Fibroblast of lung (primary cell): ENCODE measurements around the gene TPH2. TPM values are rescaled to one million over a fixed set of nuclear protein-coding genes. Genes with fewer than 3 reads are reported as not detected.

Experiments
- DNase-seq, 2 donors: peaks; one replicate each; pipeline versions ENCODE4 v3.0.0 to v3.0.0-alpha.2; 2010; ENCODE audit warnings: low read depth in 2 of 2
- H2AFZ ChIP-seq: 2 replicates; pipeline ENCODE4 v1.5.1; 2012; ENCODE audit warnings: low read length, control low read depth, inconsistent platforms
- H3K27ac ChIP-seq: 2 replicates; pipeline ENCODE4 v1.5.1; 2011; ENCODE audit warnings: low read length, control low read depth; ENCODE audit not compliant: insufficient read depth
- H3K27me3 ChIP-seq: 2 replicates; pipeline ENCODE4 v1.5.1; 2011; ENCODE audit warnings: mild to moderate bottlenecking, low read length; ENCODE audit not compliant: control insufficient read depth, insufficient read depth
- H3K36me3 ChIP-seq: 2 replicates; pipeline ENCODE4 v1.5.1; 2011; ENCODE audit warnings: low read length; ENCODE audit not compliant: control insufficient read depth, insufficient read depth
- H3K4me1 ChIP-seq: 2 replicates; pipeline ENCODE4 v1.5.1; 2011; ENCODE audit warnings: low read length; ENCODE audit not compliant: control insufficient read depth, insufficient read depth; ENCODE audit errors: extremely low read depth
- H3K4me2 ChIP-seq: 2 replicates; pipeline ENCODE4 v1.5.1; 2011; ENCODE audit warnings: low read length, control low read depth; ENCODE audit not compliant: insufficient read depth; ENCODE audit errors: extremely low read depth
- H3K4me3 ChIP-seq, 4 experiments: fragments of 200-600 bp in 1 of 4; sonication (generic) in 1 of 4; replicated peaks in 1 of 4; 2 replicates each; pipeline ENCODE4 v1.5.1; 2011 to 2016; ENCODE audit warnings: low read length in 4 of 4, low read depth in 3 of 4, mild to moderate bottlenecking in 3 of 4, control low read depth in 2 of 4, inconsistent platforms in 1 of 4, mixed read lengths in 1 of 4; ENCODE audit not compliant: insufficient read depth in 1 of 4; ENCODE audit errors: control extremely low read depth in 1 of 4
- H3K79me2 ChIP-seq: 2 replicates; pipeline ENCODE4 v1.5.1; 2012; ENCODE audit warnings: mild to moderate bottlenecking, low read length, inconsistent platforms; ENCODE audit not compliant: control insufficient read depth, insufficient read depth
- H3K9ac ChIP-seq: 2 replicates; pipeline ENCODE4 v1.5.1; 2011; ENCODE audit warnings: mild to moderate bottlenecking, low read length, control low read depth; ENCODE audit not compliant: insufficient read depth
- H3K9me3 ChIP-seq: 2 replicates; pipeline ENCODE4 v1.5.1; 2012; ENCODE audit warnings: low read depth, low read length; ENCODE audit not compliant: control insufficient read depth, insufficient read depth
- H4K20me1 ChIP-seq: 2 replicates; pipeline ENCODE4 v1.5.1; 2011; ENCODE audit warnings: low read length; ENCODE audit not compliant: control insufficient read depth, insufficient read depth; ENCODE audit errors: extremely low read depth
- EZH2 ChIP-seq: IDR thresholded peaks from 2 replicates; pipeline ENCODE4 v1.5.1; 2012; ENCODE audit warnings: low read length, control low read depth, mild to moderate bottlenecking; ENCODE audit errors: missing control alignments
- polyA plus RNA-seq, 2 donors: library from polyadenylated mRNA; depleted of rRNA in 1 of 2; stranded (reverse) in 1 of 2; unstranded in 1 of 2; fragments of >200 nt; gene quantifications; 2 replicates each; pipeline ENCODE4 v1.2.1, GENCODE V29; 2011 to 2012; ENCODE audit warnings: missing spikeins in 1 of 2
- total RNA-seq: library from RNA; depleted of rRNA; stranded (reverse); fragments of >200 nt; gene quantifications from 2 replicates; pipeline ENCODE4 v1.2.1, GENCODE V29; 2014
- TF ChIP-seq, protein P1 (sequence below), 2 donors: IDR thresholded peaks in 1 of 2; conservative IDR thresholded peaks in 1 of 2; 1 replicate in 1 of 2; 2 replicates in 1 of 2; pipeline ENCODE4 v1.5.1; 2011 to 2012; ENCODE audit warnings: low read length in 2 of 2, control low read depth in 1 of 2, inconsistent platforms in 1 of 2, low read depth in 1 of 2, mild to moderate bottlenecking in 1 of 2

Gene TPH2
- total and polyA plus RNA-seq, 2 donors (not counting 1 experiment from before 2014, with no cell fraction given): 0.03 TPM; not detected in 1

DNA sequence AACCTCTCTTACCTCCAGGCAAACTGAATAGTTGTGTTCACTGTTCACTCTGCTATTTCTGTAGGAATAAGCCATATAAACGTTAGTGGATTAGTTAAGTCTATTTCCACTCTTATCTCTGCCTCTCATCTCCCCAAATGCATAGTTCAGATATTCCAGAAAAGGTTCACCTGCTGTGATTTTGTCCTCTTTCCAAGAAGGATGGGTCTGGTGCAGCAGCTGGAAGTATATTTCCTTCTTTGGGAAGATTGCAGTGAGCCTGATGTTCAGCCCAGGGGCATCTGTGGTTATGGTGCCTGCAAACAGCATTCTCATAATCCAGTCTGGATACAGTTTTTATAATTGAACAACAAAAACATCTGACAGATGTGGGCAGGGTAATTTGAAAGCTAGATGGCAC, 97.7 kb downstream of the TPH2 start:
- no peak overlapping the region for H3K4me2 ChIP-seq
- no peaks in the 10 kb centered on the region for H3K79me2 ChIP-seq
- no peak overlapping the region for H3K27ac ChIP-seq
- H4K20me1 ChIP-seq: no peaks in the 10 kb centered on the region
- TF ChIP-seq, protein P1, sequence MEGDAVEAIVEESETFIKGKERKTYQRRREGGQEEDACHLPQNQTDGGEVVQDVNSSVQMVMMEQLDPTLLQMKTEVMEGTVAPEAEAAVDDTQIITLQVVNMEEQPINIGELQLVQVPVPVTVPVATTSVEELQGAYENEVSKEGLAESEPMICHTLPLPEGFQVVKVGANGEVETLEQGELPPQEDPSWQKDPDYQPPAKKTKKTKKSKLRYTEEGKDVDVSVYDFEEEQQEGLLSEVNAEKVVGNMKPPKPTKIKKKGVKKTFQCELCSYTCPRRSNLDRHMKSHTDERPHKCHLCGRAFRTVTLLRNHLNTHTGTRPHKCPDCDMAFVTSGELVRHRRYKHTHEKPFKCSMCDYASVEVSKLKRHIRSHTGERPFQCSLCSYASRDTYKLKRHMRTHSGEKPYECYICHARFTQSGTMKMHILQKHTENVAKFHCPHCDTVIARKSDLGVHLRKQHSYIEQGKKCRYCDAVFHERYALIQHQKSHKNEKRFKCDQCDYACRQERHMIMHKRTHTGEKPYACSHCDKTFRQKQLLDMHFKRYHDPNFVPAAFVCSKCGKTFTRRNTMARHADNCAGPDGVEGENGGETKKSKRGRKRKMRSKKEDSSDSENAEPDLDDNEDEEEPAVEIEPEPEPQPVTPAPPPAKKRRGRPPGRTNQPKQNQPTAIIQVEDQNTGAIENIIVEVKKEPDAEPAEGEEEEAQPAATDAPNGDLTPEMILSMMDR (conservative IDR thresholded peaks at IDR 0.05 in 1 of 2, IDR thresholded peaks at IDR 0.05 in 1 of 2; ENCODE audit: low read depth in 1 of 2, low read length in 2 of 2): no peak
- no peak for TF ChIP-seq EZH2
- H2AFZ ChIP-seq: no peak overlapping the region
- H3K36me3 ChIP-seq: no peaks in the 10 kb centered on the region
- H3K27me3 ChIP-seq: no peaks in the 10 kb centered on the region
- H3K9me3 ChIP-seq: no peaks in the 10 kb centered on the region
- H3K4me1 ChIP-seq: no peaks in the 10 kb centered on the region
- H3K9ac ChIP-seq: no peak overlapping the region
- DNase-seq: no peak
- H3K4me3 ChIP-seq: no peak overlapping the region

DNA sequence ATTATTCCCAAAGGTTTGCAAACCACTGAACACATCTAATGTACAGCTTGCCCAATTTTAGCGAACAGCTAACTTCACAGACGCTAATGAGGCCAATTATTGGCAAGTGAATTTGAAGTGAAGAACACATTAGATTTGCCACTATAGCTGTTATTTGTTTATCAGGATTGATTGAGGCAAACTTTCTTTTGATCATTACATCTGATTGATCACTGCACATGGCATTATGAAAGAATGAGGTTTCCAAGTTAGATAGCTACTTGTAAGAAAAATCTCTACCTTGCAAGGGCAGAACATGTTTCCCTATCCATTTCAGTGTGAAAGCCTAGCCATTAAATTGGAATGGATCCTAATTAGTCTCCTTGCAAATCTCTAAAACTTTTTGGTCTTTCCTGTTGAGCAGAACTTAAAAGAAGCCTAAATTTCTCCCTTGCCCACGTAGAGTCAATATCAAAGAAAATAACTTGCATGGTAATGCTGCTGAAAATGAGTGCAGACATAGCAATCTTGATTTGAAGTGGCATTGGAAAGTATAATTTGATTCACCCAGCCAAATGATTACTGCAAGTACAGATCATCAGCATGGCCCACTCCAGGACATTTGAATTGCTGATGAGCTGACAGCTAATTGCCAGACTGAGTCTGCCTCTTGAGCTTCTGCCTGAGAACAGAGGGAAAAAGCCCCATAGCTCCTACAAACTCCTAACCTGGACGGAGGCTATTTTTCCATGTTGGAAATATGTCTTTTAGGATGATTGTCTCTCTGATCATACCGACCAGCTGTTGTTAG, 98.6 kb downstream of the TPH2 start:
- Histone ChIP-seq H4K20me1 (no peaks in the 10 kb centered on the region), H2AFZ (no peak overlapping the region), H3K4me2 (no peak overlapping the region), H3K9me3 (no peaks in the 10 kb centered on the region), H3K36me3 (no peaks in the 10 kb centered on the region), H3K4me1 (no peaks in the 10 kb centered on the region), H3K4me3 (no peak overlapping the region), H3K27ac (no peak overlapping the region), H3K9ac (no peak overlapping the region), H3K27me3 (no peaks in the 10 kb centered on the region), H3K79me2 (no peaks in the 10 kb centered on the region)
- no peak for DNase-seq
- TF ChIP-seq, protein P1 (conservative IDR thresholded peaks at IDR 0.05 in 1 of 2, IDR thresholded peaks at IDR 0.05 in 1 of 2; ENCODE audit: low read depth in 1 of 2, low read length in 2 of 2): no peak
- TF ChIP-seq EZH2: no peak

DNA sequence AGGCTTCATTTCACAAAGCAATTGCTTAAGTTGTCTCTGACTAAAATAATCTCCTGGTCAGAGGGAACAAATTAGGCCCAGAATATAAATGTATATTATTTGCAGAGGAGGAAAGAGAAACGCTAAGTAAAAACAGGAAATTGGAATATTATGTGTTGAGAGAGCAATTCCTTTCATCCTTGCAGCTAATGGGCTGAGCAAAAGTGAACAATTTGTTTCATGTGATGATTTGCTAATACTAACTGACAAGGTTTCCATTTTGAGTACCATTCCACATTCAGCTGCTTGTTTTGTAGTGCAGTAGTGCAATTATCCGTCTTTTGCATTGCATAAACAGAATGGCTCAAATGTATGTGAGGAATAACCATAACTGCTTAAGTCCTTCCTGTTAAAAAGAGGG, 103.2 kb downstream of the TPH2 start:
- Histone ChIP-seq H3K4me3 (no peak overlapping the region), H3K9ac (no peak overlapping the region), H4K20me1 (no peaks in the 10 kb centered on the region), H3K27ac (no peak overlapping the region), H3K27me3 (no peaks in the 10 kb centered on the region), H3K9me3 (no peaks in the 10 kb centered on the region), H3K79me2 (no peaks in the 10 kb centered on the region), H2AFZ (no peak overlapping the region), H3K4me2 (no peak overlapping the region), H3K36me3 (no peaks in the 10 kb centered on the region), H3K4me1 (no peaks in the 10 kb centered on the region)
- TF ChIP-seq EZH2: no peak
- TF ChIP-seq, protein P1 (conservative IDR thresholded peaks at IDR 0.05 in 1 of 2, IDR thresholded peaks at IDR 0.05 in 1 of 2; ENCODE audit: low read depth in 1 of 2, low read length in 2 of 2): no peak
- no peak for DNase-seq
